ENCODE data around the gene AVPR2.

AVPR2 gene

GRCh38 chrX:153947009-153947769, 42.7 kb downstream of the AVPR2 start:
- no peak overlapping the region for H3K4me3 ChIP-seq (ENCODE audit: low read depth, low read length)
- ChIA-PET CTCF (interaction anchor here (0.7 to 10.9 kb wide), 29 partner anchors 9 to 1005 kb away, joined by 3 to 230 read pairs (median 4); partner anchors contain the start of genes ARHGAP4, HCFC1, IDH3G and NAA10), POLR2A (interaction anchor here (0.9 to 1.0 kb wide), 2 partner anchors 181 to 422 kb away, joined by 3 to 5 read pairs; no protein-coding TSS in a partner anchor)
- DNase-seq (ENCODE audit: low read depth, low spot score) = no peak
- TF ChIP-seq, protein P1, sequence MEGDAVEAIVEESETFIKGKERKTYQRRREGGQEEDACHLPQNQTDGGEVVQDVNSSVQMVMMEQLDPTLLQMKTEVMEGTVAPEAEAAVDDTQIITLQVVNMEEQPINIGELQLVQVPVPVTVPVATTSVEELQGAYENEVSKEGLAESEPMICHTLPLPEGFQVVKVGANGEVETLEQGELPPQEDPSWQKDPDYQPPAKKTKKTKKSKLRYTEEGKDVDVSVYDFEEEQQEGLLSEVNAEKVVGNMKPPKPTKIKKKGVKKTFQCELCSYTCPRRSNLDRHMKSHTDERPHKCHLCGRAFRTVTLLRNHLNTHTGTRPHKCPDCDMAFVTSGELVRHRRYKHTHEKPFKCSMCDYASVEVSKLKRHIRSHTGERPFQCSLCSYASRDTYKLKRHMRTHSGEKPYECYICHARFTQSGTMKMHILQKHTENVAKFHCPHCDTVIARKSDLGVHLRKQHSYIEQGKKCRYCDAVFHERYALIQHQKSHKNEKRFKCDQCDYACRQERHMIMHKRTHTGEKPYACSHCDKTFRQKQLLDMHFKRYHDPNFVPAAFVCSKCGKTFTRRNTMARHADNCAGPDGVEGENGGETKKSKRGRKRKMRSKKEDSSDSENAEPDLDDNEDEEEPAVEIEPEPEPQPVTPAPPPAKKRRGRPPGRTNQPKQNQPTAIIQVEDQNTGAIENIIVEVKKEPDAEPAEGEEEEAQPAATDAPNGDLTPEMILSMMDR (IDR thresholded peaks at IDR 0.05; ENCODE audit: insufficient read depth, low read length, missing control alignments) = peak; percentile 79

- no peak for DNase-seq (ENCODE audit: low read depth, low spot score)
- ChIA-PET POLR2A (no interaction called here), CTCF (interaction anchor here (1.1 to 10.9 kb wide), 9 partner anchors 10 to 1006 kb away, joined by 3 to 230 read pairs (median 19); partner anchors contain the start of genes ARHGAP4, PLXNB3 and SRPK3)
- no peak overlapping the region for H3K4me3 ChIP-seq (ENCODE audit: low read depth, low read length)
- TF ChIP-seq, protein P1 (IDR thresholded peaks at IDR 0.05; ENCODE audit: insufficient read depth, low read length, missing control alignments) = no peak
These were observed 43.6 kb downstream of the AVPR2 start for GRCh38 chrX:153948002-153948466.

DNA sequence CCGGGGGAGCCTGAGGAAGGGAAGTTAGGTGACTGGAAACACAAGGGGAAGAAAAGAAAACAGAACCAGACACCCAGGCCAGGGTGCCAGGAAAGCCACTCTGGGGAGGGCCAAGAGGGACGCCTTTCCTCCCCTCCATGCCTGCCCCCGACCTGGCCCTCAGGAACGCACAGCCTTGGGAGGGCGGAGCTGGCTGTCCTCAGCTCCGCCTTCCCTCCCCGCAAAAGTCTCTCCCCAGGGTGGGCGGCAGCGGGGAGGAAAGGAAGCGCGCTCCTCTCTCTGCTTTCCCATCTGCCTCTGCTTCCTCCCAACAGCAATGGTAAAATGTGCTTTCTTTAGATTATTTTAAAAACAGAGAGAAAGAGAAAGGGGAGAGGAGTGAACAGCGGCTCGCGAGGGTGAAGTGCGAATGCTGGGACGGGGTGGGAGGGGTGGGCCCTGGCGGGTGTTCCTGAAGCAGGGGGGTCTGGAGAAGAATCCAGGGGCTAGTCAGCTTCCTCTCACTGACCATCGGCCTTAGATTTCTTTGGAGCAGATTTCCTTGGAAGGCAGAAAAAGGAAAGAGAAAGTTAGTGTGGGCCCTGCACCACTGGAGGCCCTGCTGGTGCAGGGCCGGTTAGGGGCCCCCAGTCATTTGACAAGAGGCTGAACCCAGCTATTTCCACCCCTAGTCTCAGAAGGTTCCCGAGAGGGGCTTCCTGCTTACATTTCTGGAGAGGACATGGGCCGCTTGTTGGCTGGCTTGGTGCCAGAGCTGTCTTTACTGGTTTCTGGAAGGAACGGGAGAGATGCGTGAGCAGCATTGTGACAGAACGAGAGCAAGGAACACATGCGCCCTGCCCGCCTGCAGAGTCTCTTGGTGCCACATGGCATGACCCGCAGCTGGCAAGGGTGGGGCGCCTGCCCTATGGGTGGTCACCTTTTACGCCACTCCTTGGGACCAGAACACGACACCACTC, 44.7 kb downstream of the AVPR2 start:
- TF ChIP-seq, protein P1 (IDR thresholded peaks at IDR 0.05; ENCODE audit: insufficient read depth, low read length, missing control alignments) = no peak
- DNase-seq (ENCODE audit: low read depth, low spot score) = no peak
- POLR2A ChIA-PET = no interaction called here
- CTCF ChIA-PET = interaction anchor here (1.0 to 10.9 kb wide), 11 partner anchors 8 to 1007 kb away, joined by 3 to 230 read pairs (median 13); partner anchors contain the start of genes ARHGAP4, NAA10 and PLXNB3
- no peak overlapping the region for H3K4me3 ChIP-seq (ENCODE audit: low read depth, low read length)

GRCh38 chrX:153950127-153950526, 45.7 kb downstream of the AVPR2 start:
- no peak for DNase-seq (ENCODE audit: low read depth, low spot score)
- POLR2A ChIA-PET = no interaction called here
- CTCF ChIA-PET = interaction anchor here (0.8 to 10.9 kb wide), 11 partner anchors 8 to 395 kb away, joined by 3 to 230 read pairs (median 4); partner anchors contain the start of genes ARHGAP4, NAA10 and PLXNB3
- no peak overlapping the region for H3K4me3 ChIP-seq (ENCODE audit: low read depth, low read length)
- TF ChIP-seq, protein P1 (IDR thresholded peaks at IDR 0.05; ENCODE audit: insufficient read depth, low read length, missing control alignments) = no peak

DNA sequence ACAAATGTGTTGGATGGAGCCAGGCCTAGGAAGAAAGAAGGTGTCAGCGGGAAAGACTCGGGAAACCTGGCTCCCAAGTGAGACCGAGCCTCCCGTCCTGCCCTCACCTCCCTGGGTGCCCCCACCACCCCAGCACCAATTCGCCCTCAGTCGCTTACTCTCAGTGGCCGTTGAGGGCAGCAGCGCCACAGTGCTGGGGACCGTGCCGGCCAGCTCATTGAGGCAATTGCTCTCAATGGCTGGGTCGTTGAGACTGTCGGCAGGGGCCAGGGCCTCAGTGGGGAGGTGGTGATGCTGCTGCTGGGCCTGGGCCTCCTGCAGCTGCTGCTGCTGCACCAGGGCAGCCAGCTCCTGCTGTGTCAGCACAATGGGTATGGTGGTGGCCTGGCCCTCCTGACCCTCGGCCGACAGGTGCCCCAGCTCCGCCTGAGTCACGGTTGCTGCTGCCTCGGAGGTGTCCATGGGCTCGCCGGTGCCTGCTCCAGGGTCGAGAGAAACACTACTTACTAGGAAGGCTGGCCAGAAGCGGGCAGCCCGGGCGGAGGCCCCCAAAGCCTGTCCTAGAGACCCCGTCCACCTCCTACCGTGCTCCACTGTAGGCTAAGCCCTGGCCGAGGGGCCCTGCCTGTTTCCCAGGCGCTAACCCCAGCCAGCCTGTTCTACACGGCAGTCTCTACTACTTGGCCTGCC, 47.4 kb downstream of the AVPR2 start:
- no peak for DNase-seq (ENCODE audit: low read depth, low spot score)
- TF ChIP-seq, protein P1 (IDR thresholded peaks at IDR 0.05; ENCODE audit: insufficient read depth, low read length, missing control alignments) = no peak
- ChIA-PET POLR2A (interaction anchor here (1.0 kb wide), 1 partner anchor 15 kb away, joined by 4 read pairs; no protein-coding TSS in a partner anchor), CTCF (interaction anchor here (0.8 to 10.9 kb wide), 9 partner anchors 12 to 397 kb away, joined by 3 to 230 read pairs (median 3); partner anchors contain the start of genes ARHGAP4, HCFC1 and PLXNB3)
- H3K4me3 ChIP-seq (ENCODE audit: low read depth, low read length) = no peak overlapping the region
